ENCODE results near the gene UBE2D1.

The UBE2D1 gene

DNA sequence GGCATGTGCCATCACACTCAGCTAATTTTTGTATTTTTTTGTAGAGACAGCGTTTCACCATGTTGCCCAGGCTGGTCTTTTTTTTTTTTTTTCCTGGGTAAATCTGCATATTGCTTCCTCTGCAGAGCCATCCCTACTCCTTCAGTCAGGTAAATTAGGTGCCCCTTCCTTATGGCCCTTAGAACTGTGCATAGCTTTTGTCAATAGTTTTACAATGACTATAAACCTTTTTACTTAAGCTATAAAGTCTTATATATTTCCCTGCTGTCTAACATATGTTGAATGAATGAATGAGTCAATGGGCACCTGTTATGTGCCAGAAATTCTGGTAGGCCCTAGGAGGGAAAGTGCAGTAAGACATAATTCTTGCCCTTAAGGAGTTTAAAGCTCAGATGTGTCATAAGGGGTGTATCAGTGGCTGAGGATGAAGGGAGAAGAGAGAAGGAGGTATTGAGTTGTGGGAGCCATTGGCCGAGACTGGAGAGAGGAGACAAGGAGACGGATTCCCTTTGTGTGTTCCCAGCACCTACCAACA is 30.6 kb upstream of the UBE2D1 start:
- H3K4me3 ChIP-seq (ENCODE audit: low read depth in 1 of 2, low read length in 2 of 2), result no peak overlapping the region
- no peaks in the 10 kb centered on the region for H3K4me1 ChIP-seq (ENCODE audit: insufficient read depth, low read length)
- no peak overlapping the region for H3K4me2 ChIP-seq (ENCODE audit: insufficient read depth, low read length)
- no peak for TF ChIP-seq EZH2 (IDR thresholded peaks at IDR 0.05; ENCODE audit: borderline replicate concordance, low read depth, low read length, severe bottlenecking)
- TF ChIP-seq, protein P1, sequence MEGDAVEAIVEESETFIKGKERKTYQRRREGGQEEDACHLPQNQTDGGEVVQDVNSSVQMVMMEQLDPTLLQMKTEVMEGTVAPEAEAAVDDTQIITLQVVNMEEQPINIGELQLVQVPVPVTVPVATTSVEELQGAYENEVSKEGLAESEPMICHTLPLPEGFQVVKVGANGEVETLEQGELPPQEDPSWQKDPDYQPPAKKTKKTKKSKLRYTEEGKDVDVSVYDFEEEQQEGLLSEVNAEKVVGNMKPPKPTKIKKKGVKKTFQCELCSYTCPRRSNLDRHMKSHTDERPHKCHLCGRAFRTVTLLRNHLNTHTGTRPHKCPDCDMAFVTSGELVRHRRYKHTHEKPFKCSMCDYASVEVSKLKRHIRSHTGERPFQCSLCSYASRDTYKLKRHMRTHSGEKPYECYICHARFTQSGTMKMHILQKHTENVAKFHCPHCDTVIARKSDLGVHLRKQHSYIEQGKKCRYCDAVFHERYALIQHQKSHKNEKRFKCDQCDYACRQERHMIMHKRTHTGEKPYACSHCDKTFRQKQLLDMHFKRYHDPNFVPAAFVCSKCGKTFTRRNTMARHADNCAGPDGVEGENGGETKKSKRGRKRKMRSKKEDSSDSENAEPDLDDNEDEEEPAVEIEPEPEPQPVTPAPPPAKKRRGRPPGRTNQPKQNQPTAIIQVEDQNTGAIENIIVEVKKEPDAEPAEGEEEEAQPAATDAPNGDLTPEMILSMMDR (IDR thresholded peaks at IDR 0.05; ENCODE audit: borderline replicate concordance, extremely low read depth, low read length, poor library complexity, severe bottlenecking), result no peak
- no peaks in the 10 kb centered on the region for H3K36me3 ChIP-seq (ENCODE audit: insufficient read depth, low read length)
- H3K79me2 ChIP-seq (ENCODE audit: insufficient read depth, low read length), result no peaks in the 10 kb centered on the region
- H4K20me1 ChIP-seq (ENCODE audit: insufficient read depth, low read length), result no peaks in the 10 kb centered on the region
- no peak overlapping the region for H2AFZ ChIP-seq (ENCODE audit: low read depth, low read length)
- H3K9me3 ChIP-seq (ENCODE audit: insufficient read depth, low read length, severe bottlenecking), result no peaks in the 10 kb centered on the region
- no peak for DNase-seq
- ATAC-seq (ENCODE audit: insufficient read depth, low read depth), result no peak
- H3K9ac ChIP-seq (ENCODE audit: low read depth, low read length), result no peak overlapping the region
- H3K27ac ChIP-seq (ENCODE audit: low read length), result no peak overlapping the region
- peaks cover 2% of the 10 kb centered on the region for H3K27me3 ChIP-seq (ENCODE audit: insufficient read depth, low read length, poor library complexity)

DNA sequence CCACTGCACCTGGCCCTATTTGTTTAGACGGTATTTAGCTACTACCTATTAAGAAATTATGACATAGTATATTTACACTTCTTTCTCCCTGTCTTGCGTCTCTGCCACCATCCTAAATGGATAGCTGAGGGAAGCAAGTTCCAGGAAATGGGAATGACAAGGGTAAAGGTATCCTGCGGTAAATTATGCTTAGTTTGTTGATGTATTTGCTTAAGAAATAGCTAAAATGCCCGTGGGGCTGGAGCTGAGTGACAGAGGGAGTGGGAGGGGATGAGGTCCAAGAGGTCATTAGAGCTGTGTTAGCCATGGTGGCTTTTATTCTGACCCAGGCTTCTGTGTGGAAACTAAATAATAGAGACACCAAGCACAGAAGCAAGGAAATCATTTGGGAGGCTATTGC is 29.0 kb upstream of the UBE2D1 start:
- Histone ChIP-seq H3K27me3 (ENCODE audit: insufficient read depth, low read length, poor library complexity) (peaks cover 2% of the 10 kb centered on the region), H4K20me1 (ENCODE audit: insufficient read depth, low read length) (no peaks in the 10 kb centered on the region), H3K9me3 (ENCODE audit: insufficient read depth, low read length, severe bottlenecking) (no peaks in the 10 kb centered on the region), H3K4me2 (ENCODE audit: insufficient read depth, low read length) (no peak overlapping the region), H3K4me1 (ENCODE audit: insufficient read depth, low read length) (no peaks in the 10 kb centered on the region), H3K27ac (ENCODE audit: low read length) (no peak overlapping the region), H3K4me3 (ENCODE audit: low read depth in 1 of 2, low read length in 2 of 2) (no peak overlapping the region), H2AFZ (ENCODE audit: low read depth, low read length) (no peak overlapping the region), H3K36me3 (ENCODE audit: insufficient read depth, low read length) (no peaks in the 10 kb centered on the region), H3K79me2 (ENCODE audit: insufficient read depth, low read length) (no peaks in the 10 kb centered on the region), H3K9ac (ENCODE audit: low read depth, low read length) (no peak overlapping the region)
- ATAC-seq (ENCODE audit: insufficient read depth, low read depth), result no peak
- no peak for TF ChIP-seq EZH2 (IDR thresholded peaks at IDR 0.05; ENCODE audit: borderline replicate concordance, low read depth, low read length, severe bottlenecking)
- TF ChIP-seq, protein P1 (IDR thresholded peaks at IDR 0.05; ENCODE audit: borderline replicate concordance, extremely low read depth, low read length, poor library complexity, severe bottlenecking), result no peak
- no peak for DNase-seq

DNA sequence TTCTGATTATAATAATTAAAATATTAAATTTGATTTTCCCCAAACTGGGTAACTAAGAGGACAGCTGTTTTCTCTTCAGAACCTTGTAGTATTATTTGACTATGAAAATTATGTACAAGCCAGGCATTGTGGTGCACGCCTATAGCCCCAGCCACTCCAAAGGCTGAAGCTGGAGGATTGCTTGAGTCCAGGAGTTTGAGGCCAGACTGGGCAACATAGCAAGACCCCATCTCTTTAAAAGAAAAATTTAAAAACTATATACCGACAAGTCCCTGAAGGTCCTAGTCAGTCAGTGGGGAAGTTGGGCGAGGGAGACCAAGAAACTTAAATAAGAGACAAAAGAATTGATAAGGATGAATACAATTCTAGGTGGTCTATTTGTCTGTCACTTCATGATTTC is 27.1 kb upstream of the UBE2D1 start:
- no peak for TF ChIP-seq EZH2 (IDR thresholded peaks at IDR 0.05; ENCODE audit: borderline replicate concordance, low read depth, low read length, severe bottlenecking)
- TF ChIP-seq, protein P1 (IDR thresholded peaks at IDR 0.05; ENCODE audit: borderline replicate concordance, extremely low read depth, low read length, poor library complexity, severe bottlenecking), result no peak
- no peak overlapping the region for H2AFZ ChIP-seq (ENCODE audit: low read depth, low read length)
- no peak for ATAC-seq (ENCODE audit: insufficient read depth, low read depth)

DNA sequence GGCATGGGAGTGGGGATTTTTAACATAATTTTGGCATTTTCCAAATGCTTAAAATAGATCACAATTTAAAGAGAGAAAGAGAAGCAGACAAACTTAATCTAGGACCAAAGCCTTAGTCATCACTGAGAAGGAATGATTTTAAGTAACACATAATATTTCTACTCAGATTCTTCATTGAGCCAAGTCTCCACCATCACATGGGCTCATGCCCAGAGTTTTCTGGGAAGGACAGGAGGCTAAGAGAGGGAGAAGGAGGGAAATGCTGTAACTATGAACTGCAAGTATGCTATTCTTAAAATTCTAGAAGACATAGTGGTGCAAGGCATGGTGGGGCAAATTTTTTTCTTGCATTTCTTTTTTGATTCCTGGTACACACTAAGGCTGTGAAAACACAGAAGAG is 23.8 kb upstream of the UBE2D1 start:
- Histone ChIP-seq H3K4me1 (ENCODE audit: insufficient read depth, low read length) (no peaks in the 10 kb centered on the region), H3K9me3 (ENCODE audit: insufficient read depth, low read length, severe bottlenecking) (no peaks in the 10 kb centered on the region), H3K27ac (ENCODE audit: low read length) (no peak overlapping the region), H3K79me2 (ENCODE audit: insufficient read depth, low read length) (no peaks in the 10 kb centered on the region), H3K27me3 (ENCODE audit: insufficient read depth, low read length, poor library complexity) (peaks cover 5% of the 10 kb centered on the region), H3K4me2 (ENCODE audit: insufficient read depth, low read length) (no peak overlapping the region), H4K20me1 (ENCODE audit: insufficient read depth, low read length) (no peaks in the 10 kb centered on the region), H3K9ac (ENCODE audit: low read depth, low read length) (no peak overlapping the region), H3K4me3 (ENCODE audit: low read depth in 1 of 2, low read length in 2 of 2) (no peak overlapping the region), H2AFZ (ENCODE audit: low read depth, low read length) (no peak overlapping the region), H3K36me3 (ENCODE audit: insufficient read depth, low read length) (no peaks in the 10 kb centered on the region)
- TF ChIP-seq EZH2 (IDR thresholded peaks at IDR 0.05; ENCODE audit: borderline replicate concordance, low read depth, low read length, severe bottlenecking), result no peak
- TF ChIP-seq, protein P1 (IDR thresholded peaks at IDR 0.05; ENCODE audit: borderline replicate concordance, extremely low read depth, low read length, poor library complexity, severe bottlenecking), result no peak
- no peak for ATAC-seq (ENCODE audit: insufficient read depth, low read depth)
- DNase-seq, result no peak

More for the DNA sequence above, 27.1 kb upstream of the UBE2D1 start:
- H3K9me3 ChIP-seq (ENCODE audit: insufficient read depth, low read length, severe bottlenecking), result no peaks in the 10 kb centered on the region
- H3K9ac ChIP-seq (ENCODE audit: low read depth, low read length), result no peak overlapping the region
- no peaks in the 10 kb centered on the region for H3K79me2 ChIP-seq (ENCODE audit: insufficient read depth, low read length)
- no peak overlapping the region for H3K4me2 ChIP-seq (ENCODE audit: insufficient read depth, low read length)
- H4K20me1 ChIP-seq (ENCODE audit: insufficient read depth, low read length), result no peaks in the 10 kb centered on the region
- no peak for DNase-seq
- no peaks in the 10 kb centered on the region for H3K27me3 ChIP-seq (ENCODE audit: insufficient read depth, low read length, poor library complexity)
- H3K36me3 ChIP-seq (ENCODE audit: insufficient read depth, low read length), result no peaks in the 10 kb centered on the region
- no peak overlapping the region for H3K27ac ChIP-seq (ENCODE audit: low read length)
- H3K4me3 ChIP-seq (ENCODE audit: low read depth in 1 of 2, low read length in 2 of 2), result no peak overlapping the region
- H3K4me1 ChIP-seq (ENCODE audit: insufficient read depth, low read length), result no peaks in the 10 kb centered on the region

All from DND-41 (cell line).